IPS-11a (cell line): ENCODE results near the gene GADD45G.

Experiments
- H3K4me3 ChIP-seq: one replicate; pipeline ENCODE4 v1.5.1; 2013; ENCODE audit warnings: low read depth, low read length, control low read depth

Gene GADD45G

GRCh38 chr9:89592213-89592815 is 12.5 kb upstream of the GADD45G start:
- no peak overlapping the region for H3K4me3 ChIP-seq

GRCh38 chr9:89592963-89593726 is 11.7 kb upstream of the GADD45G start:
- H3K4me3 ChIP-seq = no peak overlapping the region

GRCh38 chr9:89593727-89594427 is 10.9 kb upstream of the GADD45G start:
- no peak overlapping the region for H3K4me3 ChIP-seq

GRCh38 chr9:89594811-89595550 is 9.8 kb upstream of the GADD45G start:
- H3K4me3 ChIP-seq = no peak overlapping the region

- H3K4me3 ChIP-seq = no peak overlapping the region
Observed at GRCh38 chr9:89595646-89596045, 9.2 kb upstream of the GADD45G start.

- no peak overlapping the region for H3K4me3 ChIP-seq
Observed at GRCh38 chr9:89596937-89597555, 7.8 kb upstream of the GADD45G start.

- no peak overlapping the region for H3K4me3 ChIP-seq
Observed at GRCh38 chr9:89597711-89598362, 7.0 kb upstream of the GADD45G start.

- no peak overlapping the region for H3K4me3 ChIP-seq
Observed at GRCh38 chr9:89598363-89598713, 6.5 kb upstream of the GADD45G start.

- H3K4me3 ChIP-seq = no peak overlapping the region
Observed at GRCh38 chr9:89598926-89599325, 5.9 kb upstream of the GADD45G start.

- no peak overlapping the region for H3K4me3 ChIP-seq
Observed at GRCh38 chr9:89600831-89601230, 4.0 kb upstream of the GADD45G start.

GRCh38 chr9:89601306-89601705 is 3.5 kb upstream of the GADD45G start:
- no peak overlapping the region for H3K4me3 ChIP-seq

GRCh38 chr9:89601856-89602562 is 2.8 kb upstream of the GADD45G start:
- H3K4me3 ChIP-seq = no peak overlapping the region

- H3K4me3 ChIP-seq = peak overlapping the region; percentile 43
Observed at GRCh38 chr9:89602978-89603766, 1.6 kb upstream of the GADD45G start.

GRCh38 chr9:89603767-89604665 is 796 bp upstream of the GADD45G start:
- peak overlapping the region; percentile 14 for H3K4me3 ChIP-seq

GRCh38 chr9:89605465-89606048 is 745 bp downstream of the GADD45G start:
- H3K4me3 ChIP-seq = peak overlapping the region; percentile 69

- peak overlapping the region; percentile 69 for H3K4me3 ChIP-seq
Observed at GRCh38 chr9:89606049-89606623, 1.3 kb downstream of the GADD45G start.

- H3K4me3 ChIP-seq = peak overlapping the region; percentile 69
Observed at GRCh38 chr9:89606624-89607311, 2.0 kb downstream of the GADD45G start.
